Natural killer cell treated with Interleukin-12 subunit alpha and Interleukin-12 subunit beta and Interleukin-15 and Interleukin-18, amount 100 ng/mL, for 72 hours (primary cell): ENCODE measurements around the gene GBX1. TPM values are rescaled to one million over a fixed set of nuclear protein-coding genes. Genes with fewer than 3 reads are reported as not detected.
A peak's percentile ranks its signal among the peaks of the same experiment; 100 is the strongest.

Experiments
- ATAC-seq, 2 donors: fragments of 150-1000 bp; cut with Tn5 transposase in 1 of 2; sonication (Bioruptor Pico), chemical (Tn5 transposase) in 1 of 2; 2 replicates each; pipeline ENCODE4 v1.10.0; 2021
- DNase-seq: peaks from one replicate; pipeline ENCODE4 v3.0.0; 2022; ENCODE audit warnings: low spot score
- H3K27ac Mint-ChIP-seq, 2 donors: 1 replicate in 1 of 2; 2 replicates in 1 of 2; pipeline ENCODE4 v1.8.0; 2022; ENCODE audit warnings: mixed read lengths in 2 of 2, mild to moderate bottlenecking in 1 of 2, moderate library complexity in 1 of 2
- H3K27me3 Mint-ChIP-seq, 2 donors: 1 replicate in 1 of 2; 2 replicates in 1 of 2; pipeline ENCODE4 v1.8.0; 2022; ENCODE audit warnings: mixed read lengths in 2 of 2
- H3K36me3 Mint-ChIP-seq: one replicate; pipeline ENCODE4 v1.8.0; 2022; ENCODE audit warnings: mixed read lengths
- H3K4me1 Mint-ChIP-seq, 2 donors: 1 replicate in 1 of 2; 2 replicates in 1 of 2; pipeline ENCODE4 v1.8.0; 2022; ENCODE audit warnings: low read depth in 2 of 2, mixed read lengths in 2 of 2, mild to moderate bottlenecking in 1 of 2
- H3K4me3 Mint-ChIP-seq: one replicate; pipeline ENCODE4 v1.8.0; 2022; ENCODE audit warnings: mixed read lengths
- H3K9me3 Mint-ChIP-seq: 2 replicates; pipeline ENCODE4 v1.8.0; 2022; ENCODE audit warnings: mixed read lengths
- total RNA-seq, 2 donors: library from RNA; stranded (reverse); gene quantifications; one replicate each; pipeline ENCODE4 v1.2.3, GENCODE V29; 2022

GBX1 gene
- total RNA-seq, 2 donors from 2014 or later, result not detected

DNA sequence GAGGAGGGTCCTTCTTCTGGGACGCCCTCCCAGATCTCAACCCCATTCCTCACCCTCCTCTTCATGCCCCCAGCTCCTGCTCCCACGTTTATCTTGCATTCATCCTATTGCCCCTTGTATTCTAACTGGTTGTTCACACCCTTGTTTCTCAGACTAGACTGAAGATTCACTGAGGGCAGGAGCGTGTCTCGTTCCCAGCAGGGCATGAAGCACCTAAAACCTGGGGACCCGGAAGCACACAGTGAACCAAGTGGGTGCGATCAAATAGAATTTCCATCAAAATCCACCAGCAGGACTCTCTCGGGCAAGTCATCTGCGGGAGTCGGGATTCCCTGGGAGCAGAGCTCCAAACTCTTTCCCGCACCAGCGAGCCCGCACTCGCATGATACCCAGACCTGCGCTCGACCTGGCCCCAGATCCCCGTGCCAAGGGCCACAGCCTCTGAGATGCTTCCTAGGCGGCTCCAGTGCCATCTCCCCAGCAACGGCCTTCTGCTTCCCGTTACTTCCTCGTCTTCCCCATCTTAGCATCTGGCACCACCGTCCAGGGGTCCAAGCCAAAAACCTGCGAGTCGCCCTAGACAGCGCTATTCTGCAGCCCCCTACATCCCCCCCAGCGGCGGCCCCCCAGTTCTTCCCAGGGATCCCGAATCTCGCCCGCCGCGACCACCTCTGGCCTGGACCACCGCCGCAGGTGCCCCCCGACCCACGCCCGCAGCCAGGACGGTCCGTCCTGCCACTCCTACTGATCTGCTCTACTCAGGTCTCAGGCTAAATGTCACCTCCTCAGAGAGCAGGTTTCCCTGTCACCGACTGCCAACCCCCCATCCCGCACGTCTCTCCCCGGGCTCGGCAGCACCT is 6.1 kb upstream of the GBX1 start:
- no peak for ATAC-seq
- H3K4me1 Mint-ChIP-seq, result peaks cover 3 to 10% of the 10 kb centered on the region in 2 donors
- no peak overlapping the region for H3K4me3 Mint-ChIP-seq
- DNase-seq, result no peak
- H3K9me3 Mint-ChIP-seq, result no peaks in the 10 kb centered on the region
- H3K27ac Mint-ChIP-seq, result no peak overlapping the region
- H3K36me3 Mint-ChIP-seq, result no peaks in the 10 kb centered on the region
- H3K27me3 Mint-ChIP-seq, result peaks cover 33 to 42% of the 10 kb centered on the region in 2 donors

DNA sequence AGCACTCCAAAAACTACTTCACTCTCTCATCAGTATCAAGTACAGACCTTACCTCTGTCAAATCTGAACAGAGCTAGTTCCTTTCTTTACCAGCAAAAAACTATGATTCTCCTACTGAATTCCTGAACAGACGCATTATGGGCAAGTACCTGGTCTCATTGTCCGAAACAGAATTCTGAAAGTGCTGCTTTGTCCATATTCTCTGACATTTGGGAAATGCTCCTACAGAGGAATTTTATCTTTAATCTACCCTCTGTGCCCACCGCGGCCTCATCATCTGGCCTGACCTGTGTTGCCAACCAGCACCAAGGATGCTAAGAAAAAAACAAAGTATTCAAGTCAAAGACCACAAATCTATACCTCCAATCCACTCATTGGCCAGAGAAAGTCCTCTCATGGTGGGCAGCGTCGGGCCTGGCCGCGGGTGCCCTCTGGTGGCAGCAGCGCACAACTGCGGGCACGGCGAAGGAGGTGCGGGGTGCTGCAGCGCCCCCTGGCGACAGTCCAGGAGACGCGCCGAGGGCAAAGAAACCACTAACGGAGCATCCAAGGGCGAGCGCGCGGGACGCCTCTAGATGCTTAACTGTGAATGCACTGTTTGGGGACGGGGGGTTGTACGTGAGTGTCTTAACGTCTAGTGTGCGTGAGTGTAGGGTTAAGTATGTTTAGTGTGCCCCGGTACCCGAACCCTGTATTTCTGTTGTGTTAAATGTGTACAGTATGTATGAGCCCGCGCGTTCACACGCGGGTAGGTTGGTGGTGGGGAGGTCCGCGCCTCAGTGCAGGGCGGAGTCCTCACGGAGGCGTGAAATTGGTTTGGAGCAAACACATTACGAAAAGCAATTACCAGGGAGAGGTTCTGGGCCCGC is 5.0 kb upstream of the GBX1 start:
- H3K27ac Mint-ChIP-seq, result peak overlapping the region in 1 of 2 donors; percentile 16
- DNase-seq (peak; percentile 87), ATAC-seq (peak; percentile 84 to 88)
- no peaks in the 10 kb centered on the region for H3K36me3 Mint-ChIP-seq
- H3K4me1 Mint-ChIP-seq, result peaks cover 8 to 15% of the 10 kb centered on the region in 2 donors
- H3K27me3 Mint-ChIP-seq, result peaks cover 39 to 44% of the 10 kb centered on the region in 2 donors
- H3K4me3 Mint-ChIP-seq, result no peak overlapping the region
- H3K9me3 Mint-ChIP-seq, result no peaks in the 10 kb centered on the region

DNA sequence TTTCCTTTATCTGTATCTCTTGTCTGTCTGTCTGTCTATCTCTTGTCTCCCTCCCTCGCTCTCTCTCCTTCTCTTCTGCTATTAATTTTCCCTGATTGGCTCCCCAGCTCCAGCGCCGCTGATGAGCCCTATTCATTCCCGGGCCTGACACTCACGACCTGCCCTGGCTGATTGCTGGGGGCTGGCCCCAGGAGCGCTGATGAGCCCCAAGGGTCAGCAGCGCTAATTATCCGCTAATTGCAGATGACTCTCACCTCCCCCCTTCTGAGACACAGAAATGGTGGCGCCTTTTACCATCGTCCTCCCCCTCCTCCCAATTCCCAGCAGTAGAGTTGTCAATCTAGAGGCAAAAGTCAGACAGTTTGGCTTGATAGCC is 1.3 kb upstream of the GBX1 start:
- Mint-ChIP-seq H3K27ac (no peak overlapping the region), H3K4me1 (peaks cover 8 to 12% of the 10 kb centered on the region in 2 donors), H3K9me3 (no peaks in the 10 kb centered on the region), H3K27me3 (peaks cover 39 to 41% of the 10 kb centered on the region in 2 donors), H3K36me3 (no peaks in the 10 kb centered on the region), H3K4me3 (peak overlapping the region; percentile 85)
- DNase-seq (no peak), ATAC-seq (no peak)

DNA sequence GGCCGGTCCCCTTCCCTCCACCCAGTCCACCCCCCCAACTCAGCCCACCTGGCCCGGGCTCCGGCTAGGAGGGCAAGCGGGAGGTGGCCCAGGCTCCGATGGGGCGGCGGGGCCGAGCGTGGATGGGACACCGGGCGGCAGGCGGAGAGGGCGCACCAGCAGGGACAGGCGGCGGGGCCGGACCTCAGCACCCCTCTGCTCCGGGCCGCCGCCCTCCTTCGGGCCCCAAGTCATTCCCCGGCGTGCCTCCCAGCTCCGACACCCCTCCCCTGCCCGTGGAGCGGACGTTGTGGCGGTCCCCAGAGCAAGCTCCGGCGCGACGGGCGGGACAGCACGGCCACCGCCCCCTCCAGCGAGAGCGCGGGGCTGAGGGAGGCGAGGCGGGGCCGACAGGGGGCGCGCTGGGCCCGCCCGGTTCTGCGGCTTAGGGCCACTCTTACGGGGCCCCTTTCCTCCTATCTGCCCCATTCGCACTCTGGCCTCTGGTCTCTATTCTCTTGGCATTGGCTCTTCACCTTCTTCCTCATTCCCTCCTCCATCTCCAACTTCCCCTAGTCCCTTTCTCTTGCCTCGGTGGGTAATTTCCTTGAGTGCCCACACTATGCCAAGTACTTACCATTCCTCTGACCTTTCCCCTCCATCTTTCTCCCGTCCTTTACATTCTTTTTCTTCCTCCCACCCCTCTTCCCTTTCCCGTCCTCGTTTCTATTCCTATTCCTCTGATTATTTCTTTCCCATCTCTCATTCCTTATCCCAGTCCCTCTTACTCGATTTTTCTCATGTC is 701 bp upstream of the GBX1 start:
- no peak for DNase-seq
- peaks cover 34 to 36% of the 10 kb centered on the region in 2 donors for H3K27me3 Mint-ChIP-seq
- peaks cover 8 to 12% of the 10 kb centered on the region in 2 donors for H3K4me1 Mint-ChIP-seq
- no peaks in the 10 kb centered on the region for H3K9me3 Mint-ChIP-seq
- H3K36me3 Mint-ChIP-seq, result no peaks in the 10 kb centered on the region
- peak overlapping the region; percentile 85 for H3K4me3 Mint-ChIP-seq
- no peak overlapping the region for H3K27ac Mint-ChIP-seq
- peak; percentile 84 for ATAC-seq

DNA sequence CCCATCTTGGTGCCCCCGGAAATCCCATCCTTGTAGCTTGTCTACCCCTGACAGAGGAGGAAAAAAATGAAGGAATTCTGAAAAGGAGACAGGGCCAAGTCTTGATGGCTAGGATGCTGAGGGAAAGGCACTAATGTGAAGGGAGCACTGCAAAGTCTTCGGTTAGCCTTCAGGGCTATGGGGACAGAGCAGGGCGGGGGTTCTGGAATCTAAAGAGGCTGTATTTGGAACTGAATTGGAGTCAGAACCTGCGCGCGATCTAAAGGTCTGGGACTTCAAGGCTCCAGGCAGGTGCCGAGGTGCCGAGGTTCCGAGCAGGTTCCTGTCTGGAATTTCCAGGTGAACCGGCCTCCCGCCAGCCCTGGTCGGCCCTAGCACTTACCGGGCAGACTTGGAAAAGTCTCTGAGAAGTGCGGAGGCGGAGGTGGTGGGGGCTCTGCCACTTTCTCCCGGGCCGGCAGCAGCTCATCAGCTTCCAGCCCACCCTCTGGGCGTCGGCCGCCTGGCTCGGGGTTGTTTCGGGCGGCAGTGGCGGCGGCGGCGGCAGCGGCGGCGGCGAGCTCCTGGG is 781 bp downstream of the GBX1 start:
- Mint-ChIP-seq H3K27me3 (peaks cover 21 to 26% of the 10 kb centered on the region in 2 donors), H3K36me3 (no peaks in the 10 kb centered on the region), H3K27ac (no peak overlapping the region), H3K4me3 (peak overlapping the region; percentile 10), H3K4me1 (peaks cover 6 to 8% of the 10 kb centered on the region in 2 donors), H3K9me3 (no peaks in the 10 kb centered on the region)
- ATAC-seq (no peak), DNase-seq (no peak)

DNA sequence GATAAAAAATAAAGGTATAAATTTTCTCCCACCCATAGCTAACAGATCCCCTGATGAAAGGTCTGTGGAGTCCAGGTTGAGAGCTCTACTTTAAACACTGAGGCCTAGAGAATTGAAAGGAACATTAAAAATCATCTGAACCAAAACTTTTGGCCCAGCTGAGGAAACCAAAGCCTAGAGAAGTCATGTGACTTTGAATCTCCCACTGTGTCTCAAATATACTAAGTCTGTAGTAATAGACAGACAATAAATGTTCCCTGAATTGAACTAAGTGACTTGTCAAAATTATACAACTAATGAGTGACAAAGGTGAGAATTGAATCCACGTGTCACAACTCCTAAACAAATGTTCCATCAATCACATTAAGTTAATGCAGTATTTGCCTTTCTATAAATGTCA is 5.7 kb downstream of the GBX1 start:
- Mint-ChIP-seq H3K27me3 (peaks cover 5 to 6% of the 10 kb centered on the region in 2 donors), H3K4me1 (no peaks in the 10 kb centered on the region), H3K9me3 (no peaks in the 10 kb centered on the region), H3K36me3 (no peaks in the 10 kb centered on the region), H3K27ac (no peak overlapping the region), H3K4me3 (no peak overlapping the region)
- DNase-seq (no peak), ATAC-seq (no peak)

DNA sequence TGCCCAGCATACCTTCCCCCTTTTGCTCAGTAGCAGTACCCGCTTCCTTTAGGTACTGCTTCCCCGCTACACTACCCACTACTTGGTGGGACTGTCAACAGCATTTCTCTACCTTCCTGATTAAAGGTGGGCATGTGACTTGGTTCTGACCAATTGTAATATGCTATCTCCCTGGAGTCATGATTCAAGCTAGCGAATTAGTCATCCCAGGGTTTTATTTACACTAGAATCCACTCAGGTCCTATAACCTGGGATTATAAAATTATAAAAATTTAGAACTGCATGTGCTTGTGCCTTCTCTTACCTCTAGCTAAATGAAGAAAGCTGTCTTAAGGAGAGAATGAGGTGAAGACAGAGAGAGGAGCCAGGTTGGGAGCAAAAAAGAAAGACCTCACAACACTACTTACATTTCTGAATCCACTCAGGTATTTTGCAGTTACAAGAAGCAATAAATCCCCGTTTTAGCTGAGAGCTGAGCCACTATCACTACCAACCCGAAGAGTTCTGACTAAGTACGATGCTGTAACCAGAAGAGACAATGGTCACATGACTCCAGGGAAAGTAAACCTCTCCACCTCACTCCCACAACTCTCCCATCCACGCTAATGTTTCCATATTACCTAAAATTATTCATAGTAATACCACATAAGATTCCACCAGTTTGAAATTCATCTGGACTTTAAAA is 9.7 kb downstream of the GBX1 start:
- no peaks in the 10 kb centered on the region for H3K9me3 Mint-ChIP-seq
- peaks cover 12 to 21% of the 10 kb centered on the region in 2 donors for H3K27me3 Mint-ChIP-seq
- DNase-seq (no peak), ATAC-seq (no peak)
- no peaks in the 10 kb centered on the region for H3K36me3 Mint-ChIP-seq
- no peaks in the 10 kb centered on the region for H3K4me1 Mint-ChIP-seq
- H3K4me3 Mint-ChIP-seq, result no peak overlapping the region
- no peak overlapping the region for H3K27ac Mint-ChIP-seq

DNA sequence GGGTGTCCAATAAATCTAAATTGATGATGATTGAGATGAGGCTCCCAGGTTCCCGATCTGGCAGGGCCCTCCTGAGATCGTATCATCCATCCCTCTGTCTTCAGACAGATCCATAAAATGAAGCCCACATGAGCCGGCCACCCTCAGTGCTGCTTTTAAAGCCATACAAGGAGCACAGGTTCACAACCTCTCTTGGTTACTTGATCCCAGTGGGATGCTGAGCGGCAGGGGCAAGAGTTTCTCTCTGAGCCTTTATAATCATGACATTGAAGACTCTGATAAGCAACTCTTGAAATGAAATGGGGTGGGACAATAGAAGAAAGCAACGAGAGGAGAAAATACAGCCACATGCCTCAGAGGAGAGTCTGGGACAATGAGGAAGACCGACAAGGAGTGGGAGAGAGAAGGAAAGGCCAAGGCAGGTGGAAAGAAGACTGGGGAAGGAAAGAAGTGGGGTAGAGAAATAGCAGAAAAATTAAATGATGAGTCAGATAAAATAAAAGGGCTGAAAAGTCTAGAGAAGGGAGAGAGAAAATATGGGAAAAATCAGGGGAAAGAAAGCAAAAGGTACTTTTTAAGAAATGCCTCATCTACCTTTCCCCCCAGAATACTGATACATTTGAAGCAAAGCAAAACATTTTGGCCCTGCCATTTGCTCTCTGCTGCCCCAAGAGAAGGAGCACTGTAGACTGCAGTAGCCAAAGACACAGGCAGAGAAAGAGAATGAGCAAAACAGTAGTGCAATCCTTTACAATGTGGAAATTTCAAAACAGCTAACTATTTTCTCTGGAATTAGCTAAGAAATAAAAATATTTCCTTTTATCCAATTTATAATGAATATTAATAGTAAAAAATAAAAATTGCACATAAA is 14.6 kb downstream of the GBX1 start:
- H3K4me1 Mint-ChIP-seq, result no peaks in the 10 kb centered on the region
- H3K27ac Mint-ChIP-seq, result no peak overlapping the region
- peaks cover 21% of the 10 kb centered on the region in 2 donors for H3K27me3 Mint-ChIP-seq
- no peaks in the 10 kb centered on the region for H3K36me3 Mint-ChIP-seq
- H3K9me3 Mint-ChIP-seq, result no peaks in the 10 kb centered on the region
- ATAC-seq (no peak), DNase-seq (no peak)
- H3K4me3 Mint-ChIP-seq, result no peak overlapping the region

DNA sequence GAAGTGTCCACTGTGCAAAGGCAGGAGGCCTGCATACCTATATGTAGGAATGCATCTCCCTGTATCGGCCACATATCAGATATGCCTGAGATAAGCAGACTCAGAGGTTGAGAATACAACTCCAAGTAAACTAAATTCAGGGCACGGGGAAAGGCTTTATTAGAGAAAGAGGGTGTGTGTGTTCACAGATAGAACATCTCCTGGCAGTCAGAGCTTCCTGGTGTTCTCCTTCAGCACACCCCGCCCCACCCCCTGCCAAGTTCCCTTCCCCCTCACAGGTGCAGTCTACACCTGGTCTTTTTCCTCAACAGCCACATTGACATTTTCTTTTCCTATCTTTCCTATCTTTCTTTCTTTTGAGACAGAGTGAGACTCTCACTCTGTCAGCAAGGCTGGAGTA is 17.1 kb downstream of the GBX1 start:
- Mint-ChIP-seq H3K4me1 (no peaks in the 10 kb centered on the region), H3K27ac (no peak overlapping the region), H3K9me3 (no peaks in the 10 kb centered on the region), H3K4me3 (no peak overlapping the region), H3K27me3 (peaks cover 10 to 13% of the 10 kb centered on the region in 2 donors), H3K36me3 (no peaks in the 10 kb centered on the region)
- ATAC-seq (no peak), DNase-seq (no peak)

DNA sequence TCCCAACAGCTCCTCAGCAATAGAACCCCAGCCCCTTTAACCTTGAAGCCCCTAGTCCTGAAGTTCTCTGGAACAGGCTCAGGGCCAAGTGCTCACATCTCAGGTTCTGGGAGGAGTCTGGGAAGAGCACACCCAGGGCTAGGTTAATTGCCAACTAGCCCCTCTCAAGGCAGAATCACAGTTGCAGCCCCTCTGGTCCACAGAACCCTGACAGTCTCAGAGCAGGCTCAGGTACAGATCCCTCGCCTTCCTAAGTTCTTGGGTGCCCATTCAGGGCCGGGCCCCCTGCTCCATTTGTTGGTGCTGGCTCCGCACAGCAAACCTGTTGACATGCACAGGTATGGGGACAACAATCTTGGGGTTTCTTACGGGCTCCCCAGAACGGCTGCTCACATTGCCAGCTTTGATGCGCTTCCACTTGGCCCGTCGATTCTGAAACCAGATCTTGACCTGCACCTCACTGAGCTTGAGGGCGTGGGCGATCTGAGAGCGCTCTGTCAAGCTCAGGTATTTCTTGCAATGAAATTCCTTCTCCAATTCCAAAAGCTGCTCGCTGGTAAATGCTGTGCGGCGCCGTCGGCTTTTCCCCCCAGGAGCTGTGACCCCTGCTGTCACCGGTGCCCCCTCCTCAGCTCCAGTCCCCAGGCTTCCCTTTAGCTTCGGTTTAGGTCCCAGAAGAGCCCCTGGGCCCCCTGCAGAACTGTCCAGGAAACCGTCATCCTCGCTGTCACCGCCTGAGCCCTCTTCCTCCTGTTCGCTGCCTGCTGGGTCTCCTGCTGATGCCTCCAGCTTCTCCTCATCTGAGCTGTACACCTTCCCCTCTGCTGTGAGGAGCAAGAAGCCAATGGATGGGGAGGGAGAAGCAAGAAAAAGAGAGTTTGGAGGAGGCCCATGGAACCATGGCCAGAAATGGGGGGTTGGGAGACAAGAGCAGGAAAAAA is 18.9 kb downstream of the GBX1 start:
- Mint-ChIP-seq H3K4me1 (no peaks in the 10 kb centered on the region), H3K27ac (no peak overlapping the region), H3K9me3 (no peaks in the 10 kb centered on the region), H3K36me3 (no peaks in the 10 kb centered on the region), H3K4me3 (no peak overlapping the region), H3K27me3 (peaks cover 0 to 9% of the 10 kb centered on the region in 2 donors)
- no peak for DNase-seq
- ATAC-seq, result no peak

DNA sequence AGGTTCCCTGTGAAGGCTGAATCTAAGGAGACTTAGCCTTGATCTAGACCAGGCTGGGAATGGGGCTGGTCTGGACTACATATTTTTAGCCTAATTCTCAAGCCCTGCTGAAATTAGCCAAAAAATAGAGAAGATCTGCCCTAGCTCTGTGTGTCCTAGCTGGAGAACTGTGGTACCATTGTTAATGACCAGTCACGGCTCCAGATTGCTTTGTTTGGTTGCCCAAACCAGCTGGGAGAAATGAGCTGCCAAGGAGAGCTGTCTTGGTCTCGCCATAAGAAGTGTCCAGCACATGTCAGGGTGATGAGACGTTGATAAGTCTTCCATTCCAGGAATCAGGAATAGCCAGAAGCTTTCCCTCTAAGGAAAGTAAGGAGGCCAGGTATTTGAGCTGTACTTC is 20.7 kb downstream of the GBX1 start:
- no peak overlapping the region for H3K27ac Mint-ChIP-seq
- H3K27me3 Mint-ChIP-seq, result peaks cover 0 to 9% of the 10 kb centered on the region in 2 donors
- no peak for ATAC-seq
- H3K9me3 Mint-ChIP-seq, result no peaks in the 10 kb centered on the region
- H3K4me3 Mint-ChIP-seq, result no peak overlapping the region
- no peaks in the 10 kb centered on the region for H3K4me1 Mint-ChIP-seq
- H3K36me3 Mint-ChIP-seq, result no peaks in the 10 kb centered on the region
- DNase-seq, result no peak
